K562 (cell line): ENCODE data around the gene PRKCE. TPM values are rescaled to one million over a fixed set of nuclear protein-coding genes. Genes with fewer than 3 reads are reported as not detected.

Experiments
- ATAC-seq: fragments of 200-7000 bp; cut with Tn5 transposase; 3 replicates; pipeline ENCODE4 v1.9.1; 2020; ENCODE audit warnings: moderate library complexity
- BruUV-seq: library from RNA; stranded (reverse); fragments of 400-500 nt; replicated peaks from 2 replicates; lab custom pipeline; 2021; lab: Mats Ljungman, UMichigan
- CTCF ChIA-PET: fragments of 300-600 bp; formaldehyde crosslinking; extraction: SDS; loops from one replicate; lab custom pipeline; 2021; ENCODE audit warnings: low intra/inter-chr PET ratio; lab: Yijun Ruan, JAX
- POLR2A ChIA-PET: fragments of 300-600, 350-650 bp; sonication (Branson Sonifier 250); formaldehyde crosslinking; extraction: SDS; loops from one replicate; lab custom pipeline; 2021; ENCODE audit warnings: antibody characterized with exemption, inconsistent platforms; lab: Yijun Ruan, JAX
- DNase-seq, 4 experiments: peaks; one replicate each; pipeline versions ENCODE4 v3.0.0 to v3.0.0-alpha.2; 2011 to 2018; ENCODE audit warnings: low spot score in 3 of 4, mixed read lengths in 3 of 4; ENCODE audit errors: extremely low read depth in 1 of 4
- FAIRE-seq: peaks from 2 replicates; lab custom pipeline; 2011; peaks lifted over from hg19 to GRCh38; lab: Jason Lieb, UNC
- H2AFZ ChIP-seq: 2 replicates; pipeline ENCODE4 v1.6.0; 2011; ENCODE audit warnings: low read depth, low read length, control low read depth, inconsistent platforms
- H3K27ac ChIP-seq: fragments of 200-600 bp; 3 replicates; pipeline ENCODE4 v1.8.0; 2011; ENCODE audit warnings: low read depth, mild to moderate bottlenecking, control low read depth, inconsistent platforms, low read length, moderate library complexity, mixed read lengths; ENCODE audit errors: extremely low read depth
- H3K27me3 ChIP-seq, 2 experiments: fragments of 300-600 bp in 1 of 2; 2 replicates in 1 of 2; 3 replicates in 1 of 2; pipeline versions ENCODE4 v1.6.0 to v1.8.0; 2011; ENCODE audit warnings: inconsistent platforms in 2 of 2, low read length in 2 of 2, mild to moderate bottlenecking in 1 of 2, mixed read lengths in 1 of 2, moderate library complexity in 1 of 2; ENCODE audit not compliant: control insufficient read depth in 2 of 2, insufficient read depth in 2 of 2
- H3K36me3 ChIP-seq: fragments of 300-600 bp; 3 replicates; pipeline ENCODE4 v1.8.0; 2011; ENCODE audit warnings: mild to moderate bottlenecking, low read length, inconsistent platforms; ENCODE audit not compliant: control insufficient read depth, insufficient read depth
- H3K4me1 ChIP-seq, 2 experiments: fragments of 200-600 bp in 1 of 2; replicated peaks in 1 of 2; 2 replicates in 1 of 2; 3 replicates in 1 of 2; pipeline versions ENCODE4 v1.5.1 to v1.8.0; 2011; ENCODE audit warnings: inconsistent platforms in 2 of 2, low read length in 2 of 2, mild to moderate bottlenecking in 1 of 2, mixed read lengths in 1 of 2, moderate library complexity in 1 of 2; ENCODE audit not compliant: control insufficient read depth in 2 of 2, insufficient read depth in 2 of 2
- H3K4me2 ChIP-seq: 2 replicates; pipeline ENCODE4 v1.6.1; 2011; ENCODE audit warnings: low read length, control low read depth, inconsistent platforms, mixed read lengths; ENCODE audit not compliant: insufficient read depth
- H3K4me3 ChIP-seq: fragments of 200-600 bp; sonication (generic), shearing (Covaris generic); 2 replicates; pipeline ENCODE4 v1.5.1; 2016; ENCODE audit warnings: control low read depth, inconsistent platforms
- H3K79me2 ChIP-seq: fragments of 200-600 bp; 3 replicates; pipeline ENCODE4 v1.8.0; 2011; ENCODE audit warnings: low read length, inconsistent platforms; ENCODE audit not compliant: control insufficient read depth, insufficient read depth
- H3K9ac ChIP-seq, 2 experiments: 2 replicates each; pipeline versions ENCODE4 v1.6.0 to v1.6.1; 2011; ENCODE audit warnings: low read depth in 2 of 2, low read length in 2 of 2, control low read depth in 1 of 2, inconsistent platforms in 1 of 2, mild to moderate bottlenecking in 1 of 2, mixed read lengths in 1 of 2; ENCODE audit not compliant: insufficient read depth in 1 of 2
- H3K9me1 ChIP-seq: one replicate; pipeline ENCODE4 v1.6.0; 2011; ENCODE audit warnings: inconsistent platforms, mild to moderate bottlenecking, low read length, moderate library complexity; ENCODE audit not compliant: control insufficient read depth, insufficient read depth
- H3K9me3 ChIP-seq: replicated peaks from 2 replicates; pipeline ENCODE4 v1.5.1; 2011; ENCODE audit warnings: low read depth, low read length, inconsistent platforms; ENCODE audit not compliant: control insufficient read depth, insufficient read depth
- H4K20me1 ChIP-seq: replicated peaks from 2 replicates; pipeline ENCODE4 v1.6.1; 2011; ENCODE audit warnings: low read length, inconsistent platforms, mixed read lengths; ENCODE audit not compliant: control insufficient read depth, insufficient read depth
- CCAR2 ChIP-seq: fragments of 200-400 bp; formaldehyde crosslinking; IDR thresholded peaks from 2 replicates; pipeline ENCODE4 v1.6.1; 2017; ENCODE audit warnings: mild to moderate bottlenecking, low read depth, low read length
- ETV1 ChIP-seq: fragments of 450-650 bp; conservative IDR thresholded peaks from 2 replicates; pipeline ENCODE4 v1.6.1; 2016; ENCODE audit warnings: missing genetic modification characterization, control low read depth, low read depth, missing compliant biosample characterization
- FOXK2 ChIP-seq, 2 experiments: fragments of 450-650 bp; IDR thresholded peaks in 1 of 2; conservative IDR thresholded peaks in 1 of 2; 2 replicates each; pipeline ENCODE4 v1.6.1; 2016; ENCODE audit warnings: low read depth in 2 of 2, mild to moderate bottlenecking in 1 of 2
- HMGN3 ChIP-seq: IDR thresholded peaks from 2 replicates; pipeline ENCODE4 v1.6.1; 2011; ENCODE audit warnings: borderline replicate concordance, low read depth, mild to moderate bottlenecking, mixed read lengths, low read length; ENCODE audit not compliant: insufficient read length; ENCODE audit errors: extremely low read depth
- HNRNPL ChIP-seq: fragments of 200-400 bp; formaldehyde crosslinking; IDR thresholded peaks from 2 replicates; pipeline ENCODE4 v1.6.1; 2017; ENCODE audit warnings: low read depth, mild to moderate bottlenecking, low read length
- ILK ChIP-seq: fragments of 450-650 bp; IDR thresholded peaks from 2 replicates; pipeline ENCODE4 v1.6.1; 2016; ENCODE audit warnings: missing genetic modification characterization, low read depth, mild to moderate bottlenecking, missing compliant biosample characterization, moderate library complexity, borderline replicate concordance
- NFRKB ChIP-seq: fragments of 450-650 bp; IDR thresholded peaks from 2 replicates; pipeline ENCODE4 v1.6.1; 2016; ENCODE audit warnings: low read depth
- POLR2G ChIP-seq: fragments of 200-400 bp; formaldehyde crosslinking; IDR thresholded peaks from 2 replicates; pipeline ENCODE4 v1.6.1; 2017; ENCODE audit warnings: low read depth, mild to moderate bottlenecking, antibody characterized with exemption, low read length, moderate library complexity
- SNRNP70 ChIP-seq: fragments of 200-400 bp; formaldehyde crosslinking; optimal IDR thresholded peaks from 2 replicates; pipeline ENCODE3; 2017; ENCODE audit warnings: low read depth, low read length
- TRIM28 ChIP-seq: fragments of 450-650 bp; IDR thresholded peaks from 2 replicates; pipeline ENCODE4 v1.6.1; 2017
- ZFPM2 ChIP-seq: fragments of 250-450 bp; sonication (Bioruptor Pico); IDR thresholded peaks from 2 replicates; pipeline ENCODE4 v1.5.1; 2022; ENCODE audit warnings: mild to moderate bottlenecking
- ZNF384 ChIP-seq: IDR thresholded peaks from 2 replicates; pipeline ENCODE4 v1.6.1; 2012; ENCODE audit warnings: low read depth, low read length, improper control_type of control experiment
- ZNF436 ChIP-seq: fragments of 250-450, 450-650 bp; sonication (Bioruptor Pico); formaldehyde crosslinking; IDR thresholded peaks from 2 replicates; pipeline ENCODE4 v1.7.0; 2020; ENCODE audit warnings: mild to moderate bottlenecking
- ZNF764 ChIP-seq: fragments of 250-450 bp; sonication (Bioruptor Pico); IDR thresholded peaks from 2 replicates; pipeline ENCODE4 v1.4.0; 2020; ENCODE audit warnings: low read depth, mild to moderate bottlenecking, moderate library complexity
- WGBS: fragments of 100-300 bp; shearing (Covaris generic); methylation state at CpG from one replicate; pipeline ENCODE4 v1.1.6; 2016; ENCODE audit warnings: low coverage, mixed read lengths; ENCODE audit not compliant: insufficient coverage; ENCODE audit errors: missing lambda C conversion rate; 5-methylcytosine and 5-hydroxymethylcytosine counted together
- in situ Hi-C: fragments of 300-500 bp; cut with MboI; formaldehyde crosslinking; loops from 4 replicates; pipeline ENCODE4 v1.15.0; 2018; ENCODE audit warnings: inconsistent platforms, mixed read lengths
- intact Hi-C: fragments of 100-400 bp; cut with micrococcal nuclease; formaldehyde crosslinking; loops from 2 replicates; pipeline ENCODE4 v1.14.2; 2022
- polyA plus RNA-seq, 8 experiments: library from polyadenylated mRNA; depleted of rRNA in 4 of 8; stranded (reverse) in 5 of 8; unstranded in 3 of 8; fragments of >200 nt; fragmentation: Nextera tagmentation in 2 of 8; fragmentation: Illumina TruSeq in 1 of 8; extraction: Ambion mirVana in 2 of 8; extraction: Trizol in 1 of 8; gene quantifications; 2 replicates each; pipeline versions ENCODE4 v1.2.1 to v1.2.3, GENCODE V29; 2011 to 2014; ENCODE audit warnings: inconsistent platforms in 1 of 8, missing spikeins in 1 of 8
- total RNA-seq, 7 experiments: library from RNA; depleted of rRNA in 6 of 7; stranded (reverse); fragments of >200 nt in 6 of 7; fragmentation: Illumina TruSeq in 2 of 7; extraction: Trizol in 2 of 7; gene quantifications; 2 replicates each; pipeline versions ENCODE4 v1.2.1 to v1.2.3, GENCODE V29; 2011 to 2021; ENCODE audit warnings: low replicate concordance in 1 of 7
- TF ChIP-seq, protein P1 (sequence below): fragments of 450-650 bp; IDR thresholded peaks from 2 replicates; pipeline ENCODE4 v1.6.1; 2016; ENCODE audit warnings: low read depth, mild to moderate bottlenecking, moderate library complexity
- TF ChIP-seq, protein P2 (sequence below): sonication (generic); formaldehyde crosslinking; IDR thresholded peaks from 2 replicates; pipeline ENCODE4 v1.8.0; 2023; ENCODE audit warnings: mild to moderate bottlenecking, missing genetic modification reagents

PRKCE gene
- total and polyA plus RNA-seq, 9 of the 15 experiments (the other 6 are each of a cell fraction or from before 2014, with no cell fraction given): 0.06 to 1.0 (median 0.22) TPM; not detected in 1

DNA sequence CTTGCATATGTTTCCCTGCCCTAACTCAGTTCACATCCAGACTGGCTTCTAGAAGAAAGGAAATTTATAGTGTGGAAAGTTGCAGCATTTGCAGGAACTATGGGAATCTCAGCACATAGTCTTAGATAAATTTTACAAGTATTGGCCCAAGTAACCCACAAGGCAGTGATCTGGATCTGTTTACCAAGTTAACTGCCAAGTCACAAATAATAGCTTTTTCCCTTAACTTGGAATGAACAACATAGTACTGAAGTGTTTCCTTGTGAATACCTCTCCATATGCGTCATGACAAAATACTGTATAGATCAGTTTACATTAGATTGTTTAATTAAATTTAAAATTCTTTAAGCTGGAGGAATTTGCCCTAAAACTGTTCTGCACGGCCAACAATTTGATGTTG is 390.0 kb downstream of the PRKCE start:
- BruUV-seq: no TSS peak
- Histone ChIP-seq H3K79me2 (no peaks in the 10 kb centered on the region), H3K9ac (no peak overlapping the region), H3K4me2 (no peak overlapping the region), H3K9me1 (no peaks in the 10 kb centered on the region), H3K36me3 (no peaks in the 10 kb centered on the region), H4K20me1 (no peaks in the 10 kb centered on the region), H3K27ac (no peak overlapping the region), H3K4me3 (no peak overlapping the region), H2AFZ (no peak overlapping the region), H3K4me1 (no peaks in the 10 kb centered on the region), H3K27me3 (peaks cover 18 to 33% of the 10 kb centered on the region in 2 experiments; a peak in 4 of 5 replicates), H3K9me3 (no peaks in the 10 kb centered on the region)
- CTCF ChIA-PET: no interaction called here
- no peak for TF ChIP-seq HNRNPL
- TF ChIP-seq FOXK2 (conservative IDR thresholded peaks at IDR 0.05 in 1 of 2, IDR thresholded peaks at IDR 0.05 in 1 of 2; ENCODE audit: low read depth in 2 of 2): no peak
- no peak for TF ChIP-seq ZNF764 (CRISPR knock-in tag)
- 3% methylated on average over 2 of the region's 2 CpGs for WGBS
- ATAC-seq: no peak
- intact Hi-C loops: no loop called here
- no peak for DNase-seq
- in situ Hi-C loops: no loop called here
- POLR2A ChIA-PET: no interaction called here
- FAIRE-seq: no peak

DNA sequence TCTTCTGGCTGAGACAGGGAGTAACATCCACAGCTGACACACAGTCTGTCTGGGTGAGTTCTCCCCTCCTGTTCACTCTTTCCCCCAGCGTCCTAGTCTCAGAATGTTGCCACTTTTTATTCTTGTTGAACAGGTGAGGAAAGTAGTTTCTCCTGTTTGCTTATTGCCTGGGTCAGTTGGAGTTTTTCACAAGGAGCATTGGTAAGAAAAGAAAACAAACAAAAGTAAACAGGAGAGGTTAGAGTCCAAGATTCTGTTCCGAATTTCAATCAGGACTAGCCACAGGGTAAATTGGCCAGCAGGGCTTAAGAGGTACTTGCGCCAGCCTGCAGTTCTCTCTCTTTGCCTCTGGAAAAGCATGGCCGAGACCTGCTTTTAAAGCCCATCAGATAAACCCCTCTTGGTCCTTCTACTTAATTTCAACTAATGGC is 390.7 kb downstream of the PRKCE start:
- CTCF ChIA-PET: no interaction called here
- TF ChIP-seq ZNF384: no peak
- no peak for TF ChIP-seq ILK (tag)
- TF ChIP-seq, protein P1, sequence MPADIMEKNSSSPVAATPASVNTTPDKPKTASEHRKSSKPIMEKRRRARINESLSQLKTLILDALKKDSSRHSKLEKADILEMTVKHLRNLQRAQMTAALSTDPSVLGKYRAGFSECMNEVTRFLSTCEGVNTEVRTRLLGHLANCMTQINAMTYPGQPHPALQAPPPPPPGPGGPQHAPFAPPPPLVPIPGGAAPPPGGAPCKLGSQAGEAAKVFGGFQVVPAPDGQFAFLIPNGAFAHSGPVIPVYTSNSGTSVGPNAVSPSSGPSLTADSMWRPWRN: no peak
- TF ChIP-seq ETV1 (tag): no peak
- TF ChIP-seq ZFPM2: no peak
- TF ChIP-seq ZNF436 (CRISPR knock-in tag): no peak
- TF ChIP-seq POLR2G: no peak
- TF ChIP-seq CCAR2: no peak
- no peak for TF ChIP-seq TRIM28
- TF ChIP-seq, protein P2, sequence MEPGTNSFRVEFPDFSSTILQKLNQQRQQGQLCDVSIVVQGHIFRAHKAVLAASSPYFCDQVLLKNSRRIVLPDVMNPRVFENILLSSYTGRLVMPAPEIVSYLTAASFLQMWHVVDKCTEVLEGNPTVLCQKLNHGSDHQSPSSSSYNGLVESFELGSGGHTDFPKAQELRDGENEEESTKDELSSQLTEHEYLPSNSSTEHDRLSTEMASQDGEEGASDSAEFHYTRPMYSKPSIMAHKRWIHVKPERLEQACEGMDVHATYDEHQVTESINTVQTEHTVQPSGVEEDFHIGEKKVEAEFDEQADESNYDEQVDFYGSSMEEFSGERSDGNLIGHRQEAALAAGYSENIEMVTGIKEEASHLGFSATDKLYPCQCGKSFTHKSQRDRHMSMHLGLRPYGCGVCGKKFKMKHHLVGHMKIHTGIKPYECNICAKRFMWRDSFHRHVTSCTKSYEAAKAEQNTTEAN: no peak
- TF ChIP-seq NFRKB: no peak
- no peak for TF ChIP-seq SNRNP70
- no peak for TF ChIP-seq HMGN3

More for the DNA sequence above, 390.7 kb downstream of the PRKCE start:
- in situ Hi-C loops: no loop called here
- 0% methylated on average over 4 of the region's 4 CpGs for WGBS
- Histone ChIP-seq H3K4me2 (no peak overlapping the region), H3K27me3 (peaks cover 18 to 25% of the 10 kb centered on the region in 2 experiments; a peak in 4 of 5 replicates), H3K4me3 (no peak overlapping the region), H3K9me3 (no peaks in the 10 kb centered on the region), H3K4me1 (no peaks in the 10 kb centered on the region), H2AFZ (no peak overlapping the region), H3K9me1 (no peaks in the 10 kb centered on the region), H3K9ac (no peak overlapping the region), H3K79me2 (no peaks in the 10 kb centered on the region), H3K36me3 (no peaks in the 10 kb centered on the region), H3K27ac (no peak overlapping the region), H4K20me1 (no peaks in the 10 kb centered on the region)
- DNase-seq (no peak), FAIRE-seq (no peak), ATAC-seq (no peak)
- no TSS peak for BruUV-seq
- intact Hi-C loops: no loop called here
- POLR2A ChIA-PET: interaction anchor here (0.7 kb wide), 1 partner anchor 310 kb away, joined by 4 read pairs; no protein-coding TSS in a partner anchor
